ENCODE measurements around the gene PKLR.

GRCh38 chr1:155294520-155295182 lies 6.6 kb downstream of the PKLR start:
- TF ChIP-seq CTCF (IDR thresholded peaks at IDR 0.05; ENCODE audit: low read depth, low read length, poor library complexity, severe bottlenecking) (no peak), EZH2phosphoT487 (IDR thresholded peaks at IDR 0.05; ENCODE audit: borderline replicate concordance, low read length) (no peak)

All from DOHH2 (cell line).